ENCODE data around the gene NCF1.
"Not testable (repeated sequence)": the region's sequence is repeated elsewhere in the genome, so short reads cannot be mapped to it uniquely, and the experiment has no call there.

DNA sequence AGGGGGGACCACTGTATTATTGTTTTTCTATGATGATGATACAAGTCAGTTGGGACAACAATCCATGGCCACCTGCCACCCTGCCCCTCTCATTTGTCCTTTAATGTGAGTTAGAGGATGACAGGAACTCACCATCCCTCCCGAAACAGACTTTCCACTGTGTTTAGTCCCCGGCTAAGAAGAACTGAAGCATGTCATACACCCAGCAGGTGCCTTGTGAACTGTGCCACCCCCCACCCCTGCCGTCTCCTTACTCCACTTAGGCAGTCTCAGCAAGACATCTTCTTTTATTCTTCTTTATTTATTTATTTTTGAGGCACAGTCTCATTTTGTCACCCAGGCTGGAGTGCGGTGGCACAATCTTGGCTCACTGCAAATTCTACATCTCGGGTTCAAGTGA, 47.4 kb downstream of the NCF1 start:
- TF ChIP-seq, protein P1, sequence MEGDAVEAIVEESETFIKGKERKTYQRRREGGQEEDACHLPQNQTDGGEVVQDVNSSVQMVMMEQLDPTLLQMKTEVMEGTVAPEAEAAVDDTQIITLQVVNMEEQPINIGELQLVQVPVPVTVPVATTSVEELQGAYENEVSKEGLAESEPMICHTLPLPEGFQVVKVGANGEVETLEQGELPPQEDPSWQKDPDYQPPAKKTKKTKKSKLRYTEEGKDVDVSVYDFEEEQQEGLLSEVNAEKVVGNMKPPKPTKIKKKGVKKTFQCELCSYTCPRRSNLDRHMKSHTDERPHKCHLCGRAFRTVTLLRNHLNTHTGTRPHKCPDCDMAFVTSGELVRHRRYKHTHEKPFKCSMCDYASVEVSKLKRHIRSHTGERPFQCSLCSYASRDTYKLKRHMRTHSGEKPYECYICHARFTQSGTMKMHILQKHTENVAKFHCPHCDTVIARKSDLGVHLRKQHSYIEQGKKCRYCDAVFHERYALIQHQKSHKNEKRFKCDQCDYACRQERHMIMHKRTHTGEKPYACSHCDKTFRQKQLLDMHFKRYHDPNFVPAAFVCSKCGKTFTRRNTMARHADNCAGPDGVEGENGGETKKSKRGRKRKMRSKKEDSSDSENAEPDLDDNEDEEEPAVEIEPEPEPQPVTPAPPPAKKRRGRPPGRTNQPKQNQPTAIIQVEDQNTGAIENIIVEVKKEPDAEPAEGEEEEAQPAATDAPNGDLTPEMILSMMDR (IDR thresholded peaks at IDR 0.05), result not testable (repeated sequence)
- TF ChIP-seq POLR2A (IDR thresholded peaks at IDR 0.05), result not testable (repeated sequence)

Data from testis (tissue), 2 donors.